GM21423 (cell line): Measurements from ENCODE around the gene PEAR1.

Experiments
- ATAC-seq: cut with Tn5 transposase; IDR thresholded peaks from one replicate; pipeline ENCODE4 v1.9.1; 2021; ENCODE audit warnings: mild to moderate bottlenecking, moderate library complexity; ENCODE audit not compliant: unreplicated experiment

The PEAR1 gene

GRCh38 chr1:156899956-156900718, 6.6 kb downstream of the PEAR1 start:
- ATAC-seq: no peak

- no peak for ATAC-seq
These were observed 7.5 kb downstream of the PEAR1 start for GRCh38 chr1:156900896-156901589.

- no peak for ATAC-seq
These were observed 8.0 kb downstream of the PEAR1 start for GRCh38 chr1:156901590-156901900.

- no peak for ATAC-seq
These were observed 8.7 kb downstream of the PEAR1 start for GRCh38 chr1:156901966-156902915.

GRCh38 chr1:156903328-156904091, 10.0 kb downstream of the PEAR1 start:
- ATAC-seq: no peak

GRCh38 chr1:156904187-156904959, 10.9 kb downstream of the PEAR1 start:
- ATAC-seq: no peak

- no peak for ATAC-seq
These were observed 11.7 kb downstream of the PEAR1 start for GRCh38 chr1:156905176-156905575.

- no peak for ATAC-seq
These were observed 12.1 kb downstream of the PEAR1 start for GRCh38 chr1:156905651-156906050.

- no peak for ATAC-seq
These were observed 12.8 kb downstream of the PEAR1 start for GRCh38 chr1:156906206-156906906.

- no peak for ATAC-seq
These were observed 15.0 kb downstream of the PEAR1 start for GRCh38 chr1:156908541-156908940.

- no peak for ATAC-seq
These were observed 15.4 kb downstream of the PEAR1 start for GRCh38 chr1:156908955-156909354.

GRCh38 chr1:156909671-156910070, 16.2 kb downstream of the PEAR1 start:
- no peak for ATAC-seq

- ATAC-seq: no peak
These were observed 16.8 kb downstream of the PEAR1 start for GRCh38 chr1:156910309-156910782.

- no peak for ATAC-seq
These were observed 18.2 kb downstream of the PEAR1 start for GRCh38 chr1:156911577-156912298.

GRCh38 chr1:156912310-156912709, 18.8 kb downstream of the PEAR1 start:
- no peak for ATAC-seq

GRCh38 chr1:156912861-156913808, 19.6 kb downstream of the PEAR1 start:
- ATAC-seq: no peak

GRCh38 chr1:156913809-156914387, 20.4 kb downstream of the PEAR1 start:
- ATAC-seq: no peak
